Astrocyte (in vitro differentiated cells and primary cell): Measurements from ENCODE around the gene EXOSC1. TPM values are rescaled to one million over a fixed set of nuclear protein-coding genes. Genes with fewer than 3 reads are reported as not detected.
"Not testable (repeated sequence)": the region's sequence is repeated elsewhere in the genome, so short reads cannot be mapped to it uniquely, and the experiment has no call there.

Source experiments
- DNase-seq: peaks from one replicate; pipeline ENCODE4 v3.0.0-alpha.2; 2010; ENCODE audit warnings: low read depth
- FAIRE-seq: peaks from 2 replicates; lab custom pipeline; 2011; peaks lifted over from hg19 to GRCh38; lab: Jason Lieb, UNC
- H2AFZ ChIP-seq: 2 replicates; pipeline ENCODE4 v1.6.0; 2012; ENCODE audit warnings: low read depth, low read length, inconsistent platforms
- H3K27ac ChIP-seq: 2 replicates; pipeline ENCODE4 v1.5.1; 2011; ENCODE audit warnings: low read depth, low read length, inconsistent platforms
- H3K27me3 ChIP-seq: 2 replicates; pipeline ENCODE4 v1.6.0; 2011; ENCODE audit warnings: low read length, inconsistent platforms; ENCODE audit not compliant: insufficient read depth
- H3K36me3 ChIP-seq: 2 replicates; pipeline ENCODE4 v1.5.1; 2011; ENCODE audit warnings: low read length, inconsistent platforms; ENCODE audit not compliant: insufficient read depth
- H3K4me1 ChIP-seq: 2 replicates; pipeline ENCODE4 v1.5.1; 2011; ENCODE audit warnings: low read length, inconsistent platforms; ENCODE audit not compliant: insufficient read depth
- H3K4me2 ChIP-seq: 2 replicates; pipeline ENCODE4 v1.6.0; 2012; ENCODE audit warnings: low read length, inconsistent platforms
- H3K4me3 ChIP-seq: 2 replicates; pipeline ENCODE4 v1.5.1; 2011; ENCODE audit warnings: low read depth, mild to moderate bottlenecking, low read length, inconsistent platforms; ENCODE audit not compliant: insufficient read depth
- H3K79me2 ChIP-seq: 2 replicates; pipeline ENCODE4 v1.6.0; 2012; ENCODE audit warnings: mild to moderate bottlenecking, low read length, inconsistent platforms; ENCODE audit not compliant: insufficient read depth
- H3K9ac ChIP-seq: 2 replicates; pipeline ENCODE4 v1.6.0; 2012; ENCODE audit warnings: mild to moderate bottlenecking, low read length, inconsistent platforms
- H3K9me3 ChIP-seq: 2 replicates; pipeline ENCODE4 v1.5.1; 2012; ENCODE audit warnings: low read depth, mild to moderate bottlenecking, low read length, inconsistent platforms; ENCODE audit not compliant: insufficient read depth
- H4K20me1 ChIP-seq: 2 replicates; pipeline ENCODE4 v1.6.0; 2012; ENCODE audit warnings: low read length, inconsistent platforms; ENCODE audit not compliant: insufficient read depth
- H3K27ac Mint-ChIP-seq: one replicate; pipeline ENCODE4 v1.8.0; 2021; ENCODE audit warnings: mild to moderate bottlenecking, mixed read lengths; ENCODE audit not compliant: unreplicated experiment
- H3K27me3 Mint-ChIP-seq: one replicate; pipeline ENCODE4 v1.8.0; 2021; ENCODE audit warnings: low read depth, mixed read lengths; ENCODE audit not compliant: unreplicated experiment
- H3K36me3 Mint-ChIP-seq: one replicate; pipeline ENCODE4 v1.8.0; 2021; ENCODE audit warnings: low read depth, mixed read lengths; ENCODE audit not compliant: unreplicated experiment
- H3K4me1 Mint-ChIP-seq: one replicate; pipeline ENCODE4 v1.8.0; 2021; ENCODE audit warnings: low read depth, mixed read lengths; ENCODE audit not compliant: unreplicated experiment
- H3K4me3 Mint-ChIP-seq: one replicate; pipeline ENCODE4 v1.8.0; 2021; ENCODE audit warnings: mild to moderate bottlenecking, moderate library complexity, mixed read lengths; ENCODE audit not compliant: unreplicated experiment
- H3K9me3 Mint-ChIP-seq: one replicate; pipeline ENCODE4 v1.8.0; 2021; ENCODE audit warnings: mild to moderate bottlenecking, mixed read lengths; ENCODE audit not compliant: unreplicated experiment
- CTCF ChIP-seq: IDR thresholded peaks from 2 replicates; pipeline ENCODE4 v1.5.1; 2011; ENCODE audit warnings: low read depth, mild to moderate bottlenecking, inconsistent platforms, low read length, moderate library complexity; ENCODE audit not compliant: insufficient read depth
- EZH2 ChIP-seq: IDR thresholded peaks from 2 replicates; pipeline ENCODE4 v1.6.1; 2012; ENCODE audit warnings: mild to moderate bottlenecking, low read length, inconsistent platforms; ENCODE audit not compliant: insufficient read depth
- total RNA-seq: library from RNA; stranded (reverse); gene quantifications from 2 replicates; pipeline ENCODE4 v1.2.1, GENCODE V29; 2021

EXOSC1 gene
- total RNA-seq, 1 donor from 2014 or later, result 37.9 TPM

- Histone ChIP-seq H3K9ac (peak within 1 kb of the TSS; percentile 90), H3K4me3 (peak within 1 kb of the TSS; percentile 96), H3K4me2 (peak within 1 kb of the TSS; percentile 99), H3K9me3 (no peaks in the 10 kb centered on the region), H3K27ac (peak within 1 kb of the TSS; percentile 86), H3K36me3 (peaks cover 17% of the 10 kb centered on the region), H4K20me1 (peaks cover 34% of the 10 kb centered on the region), H3K79me2 (peaks cover 66% of the 10 kb centered on the region), H3K27me3 (no peaks in the 10 kb centered on the region), H2AFZ (peak within 1 kb of the TSS; percentile 50), H3K4me1 (peaks cover 26% of the 10 kb centered on the region)
- peaks cover 7% of the 10 kb centered on the region for H3K36me3 Mint-ChIP-seq
- H3K4me3 Mint-ChIP-seq, result peak within 1 kb of the TSS; percentile 96
- TF ChIP-seq EZH2 (no peak), CTCF (peak; percentile 39)
- H3K4me1 Mint-ChIP-seq, result peaks cover 19% of the 10 kb centered on the region
- FAIRE-seq (no peak), DNase-seq (peak; percentile 82)
- no peaks in the 10 kb centered on the region for H3K27me3 Mint-ChIP-seq
- peak within 1 kb of the TSS; percentile 91 for H3K27ac Mint-ChIP-seq
- H3K9me3 Mint-ChIP-seq, result no peaks in the 10 kb centered on the region
These were observed 19.6 kb downstream of the EXOSC1 start, which contains the start of gene PGAM1 for GRCh38 chr10:97425964-97426775. Gene PGAM1 (plus strand): TSS chr10:97426191. CDS start chr10:97426308, 117 bp downstream.

- peak overlapping the region; percentile 68 for H3K4me2 ChIP-seq
- H2AFZ ChIP-seq, H3K27ac Mint-ChIP-seq, H3K27me3 ChIP-seq, H3K4me3 Mint-ChIP-seq, H3K9me3 ChIP-seq, H3K36me3 Mint-ChIP-seq, H3K27me3 Mint-ChIP-seq, FAIRE-seq, H3K9me3 Mint-ChIP-seq, H3K9ac ChIP-seq, H3K4me3 ChIP-seq, DNase-seq, H3K36me3 ChIP-seq: not testable (repeated sequence)
- peaks cover 14% of the 10 kb centered on the region for H3K4me1 Mint-ChIP-seq
- peak overlapping the region; percentile 84 for H3K27ac ChIP-seq
- peaks cover 16% of the 10 kb centered on the region for H4K20me1 ChIP-seq
- H3K79me2 ChIP-seq, result peaks cover 50% of the 10 kb centered on the region
- H3K4me1 ChIP-seq, result peaks cover 28% of the 10 kb centered on the region
These were observed 22.1 kb downstream of the EXOSC1 start for GRCh38 chr10:97423757-97424098.

GRCh38 chr10:97416565-97416964, 29.2 kb downstream of the EXOSC1 start:
- Mint-ChIP-seq H3K4me3 (no peak overlapping the region), H3K9me3 (no peaks in the 10 kb centered on the region), H3K27me3 (no peaks in the 10 kb centered on the region), H3K27ac (no peak overlapping the region), H3K36me3 (no peaks in the 10 kb centered on the region), H3K4me1 (peaks cover 29% of the 10 kb centered on the region)
- H3K36me3 ChIP-seq, result peaks cover 4% of the 10 kb centered on the region
- H3K4me3 ChIP-seq, result no peak overlapping the region
- H3K79me2 ChIP-seq, result peaks cover 3% of the 10 kb centered on the region
- H3K9ac ChIP-seq, result no peak overlapping the region
- no peak overlapping the region for H2AFZ ChIP-seq
- peaks cover 17% of the 10 kb centered on the region for H3K4me1 ChIP-seq
- no peak for FAIRE-seq
- H3K9me3 ChIP-seq, result no peaks in the 10 kb centered on the region
- H3K27ac ChIP-seq, result no peak overlapping the region
- DNase-seq, result no peak
- no peak overlapping the region for H3K4me2 ChIP-seq
- TF ChIP-seq CTCF, result no peak
- TF ChIP-seq EZH2, result no peak
- H4K20me1 ChIP-seq, result no peaks in the 10 kb centered on the region
- H3K27me3 ChIP-seq, result no peaks in the 10 kb centered on the region
